PC-9 (cell line): ENCODE measurements around the gene UCN3. TPM values are rescaled to one million over a fixed set of nuclear protein-coding genes. Genes with fewer than 3 reads are reported as not detected.
"Not testable (repeated sequence)": the region's sequence is repeated elsewhere in the genome, so short reads cannot be mapped to it uniquely, and the experiment has no call there.

Source experiments
- BruUV-seq: library from RNA; stranded (reverse); fragments of 400-500 nt; replicated peaks from 2 replicates; lab custom pipeline; 2021; lab: Mats Ljungman, UMichigan
- CTCF ChIA-PET: fragments of 300-600 bp; sonication (Branson Sonifier 250); formaldehyde crosslinking; loops from one replicate; lab custom pipeline; 2022; ENCODE audit warnings: antibody characterized with exemption; lab: Charles Lee
- POLR2A ChIA-PET: fragments of 300-600 bp; sonication (Branson Sonifier 250); formaldehyde crosslinking; loops from one replicate; lab custom pipeline; 2022; ENCODE audit warnings: antibody characterized with exemption; ENCODE audit not compliant: unreplicated experiment; lab: Charles Lee
- DNase-seq, 2 experiments: peaks; one replicate each; pipeline versions ENCODE4 v3.0.0 to v3.0.0-alpha.2; 2015 to 2022; ENCODE audit warnings: mixed read lengths in 1 of 2
- H2AFZ ChIP-seq: fragments of 200-600 bp; sonication (generic); 2 replicates; pipeline ENCODE4 v1.8.1; 2017; ENCODE audit warnings: antibody characterized with exemption
- H3F3A ChIP-seq: fragments of 200-600 bp; sonication (generic); 2 replicates; pipeline ENCODE4 v1.8.1; 2017; ENCODE audit warnings: antibody characterized with exemption, mild to moderate bottlenecking, low read depth; ENCODE audit not compliant: insufficient read depth
- H3K27ac ChIP-seq: fragments of 200-600 bp; sonication (generic); 2 replicates; pipeline ENCODE4 v1.6.1; 2016; ENCODE audit warnings: mixed run types
- H3K27me3 ChIP-seq: fragments of 200-600 bp; sonication (generic); 2 replicates; pipeline ENCODE4 v1.6.1; 2016; ENCODE audit warnings: low read depth, mixed run types; ENCODE audit not compliant: insufficient read depth
- H3K36me3 ChIP-seq: fragments of 200-600 bp; sonication (generic); 2 replicates; pipeline ENCODE4 v1.6.1; 2016; ENCODE audit warnings: low read depth, mixed run types
- H3K4me1 ChIP-seq: fragments of 200-600 bp; sonication (generic); replicated peaks from 2 replicates; pipeline ENCODE4 v1.6.1; 2016; ENCODE audit warnings: mixed run types; ENCODE audit not compliant: insufficient read depth
- H3K4me2 ChIP-seq: fragments of 200-600 bp; sonication (generic); 2 replicates; pipeline ENCODE4 v1.6.1; 2017; ENCODE audit warnings: mixed run types
- H3K4me3 ChIP-seq: fragments of 200-600 bp; sonication (generic); 2 replicates; pipeline ENCODE4 v1.6.1; 2016; ENCODE audit warnings: mixed run types
- H3K79me2 ChIP-seq: fragments of 200-600 bp; sonication (generic); 2 replicates; pipeline ENCODE4 v1.6.1; 2017; ENCODE audit warnings: low read depth, mixed run types
- H3K9me2 ChIP-seq: fragments of 200-600 bp; sonication (generic); 2 replicates; pipeline ENCODE4 v1.8.1; 2017; ENCODE audit warnings: mild to moderate bottlenecking; ENCODE audit not compliant: insufficient read depth
- H3K9me3 ChIP-seq: fragments of 200-600 bp; sonication (generic); 2 replicates; pipeline ENCODE4 v1.8.1; 2016; ENCODE audit warnings: low read depth; ENCODE audit not compliant: insufficient read depth
- H4K20me1 ChIP-seq: fragments of 200-600 bp; sonication (generic); 2 replicates; pipeline ENCODE4 v1.8.1; 2017; ENCODE audit not compliant: insufficient read depth
- EZH2 ChIP-seq: fragments of 200-600 bp; sonication (generic); IDR thresholded peaks from 2 replicates; pipeline ENCODE4 v1.8.0; 2017; ENCODE audit warnings: antibody characterized with exemption, low read depth
- intact Hi-C: fragments of 100-400 bp; cut with micrococcal nuclease; formaldehyde crosslinking; loops from one replicate; pipeline ENCODE4 v1.10.0; 2022; ENCODE audit not compliant: unreplicated experiment
- total RNA-seq: library from RNA; stranded (reverse); gene quantifications from 2 replicates; pipeline ENCODE4 v1.2.3, GENCODE V29; 2021
- TF ChIP-seq, protein P1 (sequence below): fragments of 200-600 bp; sonication (generic); conservative IDR thresholded peaks from 2 replicates; pipeline ENCODE4 v1.6.1; 2017; ENCODE audit warnings: mixed run types, antibody characterized with exemption, mild to moderate bottlenecking, moderate library complexity

Gene UCN3
- total RNA-seq, 1 experiment from 2014 or later = not detected

DNA sequence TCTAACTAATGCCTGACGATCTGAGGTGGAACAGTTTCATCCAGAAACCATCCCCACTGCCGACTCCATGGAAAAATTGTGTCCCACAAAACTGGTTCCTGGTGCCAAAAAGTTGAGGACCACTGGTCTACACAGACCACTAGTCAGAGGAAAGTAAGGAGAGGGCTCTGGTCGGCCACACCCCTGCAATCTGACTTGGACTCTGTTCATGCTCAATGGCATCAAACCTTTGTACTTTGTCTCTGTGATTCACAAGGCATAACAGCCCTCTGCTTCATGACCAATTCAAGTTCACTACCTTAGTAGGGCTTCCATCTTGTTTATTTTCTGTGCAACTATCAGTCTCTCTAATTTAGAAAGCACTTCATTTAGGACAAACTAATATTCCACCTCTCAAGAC, 38.0 kb downstream of the UCN3 start:
- intact Hi-C loops = no loop called here
- POLR2A ChIA-PET = no interaction called here
- BruUV-seq = no TSS peak
- H2AFZ ChIP-seq = no peak overlapping the region
- H3K9me3 ChIP-seq = peaks cover 8% of the 10 kb centered on the region; the same call in 1 of the 2 replicates
- no peak for DNase-seq
- no peak overlapping the region for H3K27ac ChIP-seq
- no peaks in the 10 kb centered on the region for H3K36me3 ChIP-seq
- H3K9me2 ChIP-seq = no peaks in the 10 kb centered on the region
- no peaks in the 10 kb centered on the region for H3K4me1 ChIP-seq
- H3F3A ChIP-seq = no peaks in the 10 kb centered on the region
- H4K20me1 ChIP-seq = no peaks in the 10 kb centered on the region
- no peak overlapping the region for H3K4me3 ChIP-seq
- CTCF ChIA-PET = no interaction called here
- no peaks in the 10 kb centered on the region for H3K79me2 ChIP-seq
- H3K27me3 ChIP-seq = no peaks in the 10 kb centered on the region
- H3K4me2 ChIP-seq = no peak overlapping the region
- no peak for TF ChIP-seq EZH2
- TF ChIP-seq, protein P1, sequence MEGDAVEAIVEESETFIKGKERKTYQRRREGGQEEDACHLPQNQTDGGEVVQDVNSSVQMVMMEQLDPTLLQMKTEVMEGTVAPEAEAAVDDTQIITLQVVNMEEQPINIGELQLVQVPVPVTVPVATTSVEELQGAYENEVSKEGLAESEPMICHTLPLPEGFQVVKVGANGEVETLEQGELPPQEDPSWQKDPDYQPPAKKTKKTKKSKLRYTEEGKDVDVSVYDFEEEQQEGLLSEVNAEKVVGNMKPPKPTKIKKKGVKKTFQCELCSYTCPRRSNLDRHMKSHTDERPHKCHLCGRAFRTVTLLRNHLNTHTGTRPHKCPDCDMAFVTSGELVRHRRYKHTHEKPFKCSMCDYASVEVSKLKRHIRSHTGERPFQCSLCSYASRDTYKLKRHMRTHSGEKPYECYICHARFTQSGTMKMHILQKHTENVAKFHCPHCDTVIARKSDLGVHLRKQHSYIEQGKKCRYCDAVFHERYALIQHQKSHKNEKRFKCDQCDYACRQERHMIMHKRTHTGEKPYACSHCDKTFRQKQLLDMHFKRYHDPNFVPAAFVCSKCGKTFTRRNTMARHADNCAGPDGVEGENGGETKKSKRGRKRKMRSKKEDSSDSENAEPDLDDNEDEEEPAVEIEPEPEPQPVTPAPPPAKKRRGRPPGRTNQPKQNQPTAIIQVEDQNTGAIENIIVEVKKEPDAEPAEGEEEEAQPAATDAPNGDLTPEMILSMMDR = no peak

DNA sequence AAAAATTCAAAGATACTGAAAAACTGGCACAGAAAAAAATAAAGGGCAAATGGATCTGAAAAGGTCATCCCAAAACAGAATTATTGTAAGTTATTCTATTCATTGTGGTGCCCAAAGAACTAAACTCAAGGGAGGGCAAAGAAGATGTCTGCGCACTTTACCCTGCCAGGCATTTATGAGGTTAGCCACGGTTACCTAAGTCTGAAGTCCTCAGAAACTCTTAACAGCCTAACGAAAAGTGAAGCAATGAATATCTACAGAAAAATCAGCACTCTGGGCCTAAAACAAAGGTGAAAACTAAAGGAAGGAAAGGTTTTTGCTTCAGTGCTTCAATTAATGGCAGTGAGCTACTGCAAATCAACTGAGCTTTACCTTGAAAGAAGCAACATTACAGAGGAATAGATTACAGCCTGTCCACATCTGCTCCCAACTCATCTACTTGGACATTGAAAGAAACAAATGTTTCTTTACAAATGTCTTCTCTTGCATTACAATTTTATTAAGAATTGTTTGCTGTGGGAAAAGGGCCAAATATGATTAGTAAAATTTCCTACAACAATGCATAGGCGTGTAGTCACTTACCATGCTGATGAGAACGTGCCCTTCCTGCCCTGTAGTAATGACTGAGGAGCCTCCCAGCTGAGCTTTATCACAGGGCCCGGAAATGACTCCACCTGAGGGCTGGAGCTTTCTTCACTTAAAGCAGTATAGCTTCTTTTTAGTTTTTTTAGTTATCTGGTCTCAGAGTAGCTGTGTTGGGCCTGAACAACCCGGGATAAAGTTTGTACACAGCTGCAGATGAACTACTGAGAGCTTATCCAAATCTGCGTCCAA, 39.7 kb downstream of the UCN3 start, which contains the start of gene TUBAL3:
Gene TUBAL3, minus strand, starts transcription at position 621 of the 834 bp plus-strand sequence. Its CDS starts 36 bp downstream, at position 585.
- Histone ChIP-seq H3K9me2 (no peaks in the 10 kb centered on the region), H4K20me1 (no peaks in the 10 kb centered on the region), H3K36me3 (no peaks in the 10 kb centered on the region), H2AFZ (no peak within 1 kb of the TSS), H3K79me2 (no peaks in the 10 kb centered on the region), H3K27me3 (no peaks in the 10 kb centered on the region), H3K4me3 (no peak within 1 kb of the TSS), H3K4me2 (no peak within 1 kb of the TSS), H3K9me3 (peaks cover 8% of the 10 kb centered on the region; the same call in 1 of the 2 replicates), H3K27ac (no peak within 1 kb of the TSS), H3F3A (no peaks in the 10 kb centered on the region), H3K4me1 (no peaks in the 10 kb centered on the region)
- no peak for DNase-seq
- intact Hi-C loops = no loop called here
- CTCF ChIA-PET = interaction anchor here (0.6 kb wide), 1 partner anchor 390 kb away, joined by 3 read pairs; no protein-coding TSS in a partner anchor
- POLR2A ChIA-PET = interaction anchor here (0.6 kb wide), 2 partner anchors 42 to 496 kb away, joined by 4 read pairs; no protein-coding TSS in a partner anchor
- no peak for TF ChIP-seq EZH2
- TF ChIP-seq, protein P1 = no peak
- no TSS peak for BruUV-seq

DNA sequence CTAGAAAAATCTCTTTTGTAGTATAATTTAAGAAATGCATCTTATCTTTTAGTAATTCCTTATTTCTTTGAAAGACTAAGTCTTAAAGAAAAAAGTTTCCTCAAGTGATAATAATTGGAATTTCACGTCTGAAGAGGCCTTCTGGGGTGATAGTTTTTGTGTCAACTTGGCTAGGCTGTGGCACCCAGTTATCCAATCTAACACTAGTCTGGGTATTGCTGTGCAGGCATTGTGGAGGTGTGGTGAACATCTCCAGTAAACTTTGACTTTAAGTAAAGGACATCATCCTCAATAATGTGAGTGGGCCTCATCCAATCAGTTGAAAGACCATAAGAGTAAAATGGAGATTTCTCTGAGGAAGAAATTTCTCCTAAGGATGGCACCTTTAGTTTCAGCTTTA, 42.2 kb downstream of the UCN3 start:
- Histone ChIP-seq H3K4me2 (no peak overlapping the region), H3K27me3 (no peaks in the 10 kb centered on the region), H3K9me2 (no peaks in the 10 kb centered on the region), H3K27ac (no peak overlapping the region), H3K4me1 (peaks cover under 1% of the 10 kb centered on the region; the same call in 1 of the 2 replicates), H3K36me3 (no peaks in the 10 kb centered on the region), H4K20me1 (no peaks in the 10 kb centered on the region), H3F3A (no peaks in the 10 kb centered on the region), H2AFZ (no peak overlapping the region), H3K4me3 (no peak overlapping the region), H3K79me2 (no peaks in the 10 kb centered on the region), H3K9me3 (peaks cover 8% of the 10 kb centered on the region; the same call in 1 of the 2 replicates)
- intact Hi-C loops = no loop called here
- TF ChIP-seq, protein P1 = no peak
- TF ChIP-seq EZH2 = no peak
- no peak for DNase-seq
- no TSS peak for BruUV-seq
- CTCF ChIA-PET = no interaction called here
- POLR2A ChIA-PET = interaction anchor here (0.6 kb wide), 1 partner anchor 342 kb away, joined by 5 read pairs; no protein-coding TSS in a partner anchor

DNA sequence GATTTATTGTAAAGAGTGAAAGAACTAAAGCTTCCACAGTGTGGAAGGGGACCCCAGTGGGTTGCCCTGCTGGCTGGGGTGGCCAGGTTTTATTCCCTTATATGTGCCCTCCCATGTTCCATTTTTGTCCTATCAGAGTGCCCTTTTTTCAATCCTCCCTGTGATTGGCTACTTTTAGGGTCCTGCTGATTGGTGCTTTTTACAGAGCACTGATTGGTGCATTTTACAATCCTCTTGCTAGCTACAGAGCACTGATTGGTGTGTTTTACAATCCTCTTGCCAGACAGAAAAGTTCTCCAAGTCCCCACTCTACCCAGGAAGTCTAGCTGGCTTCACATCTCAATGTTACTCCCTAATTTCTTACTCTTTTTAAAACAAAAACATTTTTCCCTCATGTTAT, 46.0 kb downstream of the UCN3 start:
- H3K27me3 ChIP-seq, POLR2A ChIA-PET, intact Hi-C loops, CTCF ChIA-PET, H3K9me3 ChIP-seq, BruUV-seq, H3K36me3 ChIP-seq, H3F3A ChIP-seq, H3K9me2 ChIP-seq, H3K4me2 ChIP-seq, DNase-seq, H4K20me1 ChIP-seq, H2AFZ ChIP-seq, H3K4me3 ChIP-seq, H3K27ac ChIP-seq: not testable (repeated sequence)
- H3K4me1 ChIP-seq = peaks cover 18% of the 10 kb centered on the region
- peaks cover 29% of the 10 kb centered on the region for H3K79me2 ChIP-seq
